K562 (cell line): Measurements from ENCODE around the gene POLR3GL. TPM values are rescaled to one million over a fixed set of nuclear protein-coding genes. Genes with fewer than 3 reads are reported as not detected.

Source experiments
- BCOR ChIP-seq: fragments of 450-650 bp; IDR thresholded peaks from 2 replicates; pipeline ENCODE4 v1.6.1; 2016
- GATAD2A ChIP-seq: fragments of 450-650 bp; IDR thresholded peaks from 2 replicates; pipeline ENCODE4 v1.6.1; 2017
- GTF2E2 ChIP-seq: fragments of 200-800 bp; sonication (Bioruptor generic); IDR thresholded peaks from 2 replicates; pipeline ENCODE4 v1.6.1; 2016; ENCODE audit warnings: missing genetic modification characterization, missing compliant biosample characterization
- JUND ChIP-seq, 2 experiments: IDR thresholded peaks; 2 replicates in 1 of 2; 3 replicates in 1 of 2; pipeline ENCODE4 v1.6.1; 2011; ENCODE audit warnings: borderline replicate concordance in 2 of 2, low read depth in 2 of 2, low read length in 2 of 2, improper control_type of control experiment in 1 of 2, missing biosample characterization in 1 of 2, missing genetic modification characterization in 1 of 2, missing genetic modification reagents in 1 of 2
- KDM1A ChIP-seq, 2 experiments: fragments of 450-650 bp; IDR thresholded peaks; 2 replicates each; pipeline ENCODE4 v1.6.1; 2016; ENCODE audit warnings: mild to moderate bottlenecking in 2 of 2
- NFE2 ChIP-seq: IDR thresholded peaks from 2 replicates; pipeline ENCODE4 v1.6.1; 2014; ENCODE audit warnings: antibody characterized with exemption, low read depth
- ZNF175 ChIP-seq: fragments of 200-800 bp; sonication (Bioruptor generic); IDR thresholded peaks from 2 replicates; pipeline ENCODE4 v1.6.1; 2016; ENCODE audit warnings: low read depth, mild to moderate bottlenecking, missing genetic modification characterization, missing compliant biosample characterization
- ZNF184 ChIP-seq: sonication (generic); formaldehyde crosslinking; IDR thresholded peaks from 2 replicates; pipeline ENCODE4 v1.5.0; 2020; ENCODE audit warnings: missing genetic modification reagents
- ZNF24 ChIP-seq: fragments of 450-650 bp; IDR thresholded peaks from 2 replicates; pipeline ENCODE4 v1.6.1; 2016
- polyA plus RNA-seq, 8 experiments: library from polyadenylated mRNA; depleted of rRNA in 4 of 8; stranded (reverse) in 5 of 8; unstranded in 3 of 8; fragments of >200 nt; fragmentation: Nextera tagmentation in 2 of 8; fragmentation: Illumina TruSeq in 1 of 8; extraction: Ambion mirVana in 2 of 8; extraction: Trizol in 1 of 8; gene quantifications; 2 replicates each; pipeline versions ENCODE4 v1.2.1 to v1.2.3, GENCODE V29; 2011 to 2014; ENCODE audit warnings: inconsistent platforms in 1 of 8, missing spikeins in 1 of 8
- total RNA-seq, 7 experiments: library from RNA; depleted of rRNA in 6 of 7; stranded (reverse); fragments of >200 nt in 6 of 7; fragmentation: Illumina TruSeq in 2 of 7; extraction: Trizol in 2 of 7; gene quantifications; 2 replicates each; pipeline versions ENCODE4 v1.2.1 to v1.2.3, GENCODE V29; 2011 to 2021; ENCODE audit warnings: low replicate concordance in 1 of 7
- TF ChIP-seq, protein P1 (sequence below): fragments of 450-650 bp; IDR thresholded peaks from 2 replicates; pipeline ENCODE4 v1.6.1; 2016; ENCODE audit warnings: mild to moderate bottlenecking, moderate library complexity

Gene POLR3GL
- total and polyA plus RNA-seq, 9 of the 15 experiments (the other 6 are each of a cell fraction or from before 2014, with no cell fraction given) = 14.6 to 48.4 (median 38.2) TPM

DNA sequence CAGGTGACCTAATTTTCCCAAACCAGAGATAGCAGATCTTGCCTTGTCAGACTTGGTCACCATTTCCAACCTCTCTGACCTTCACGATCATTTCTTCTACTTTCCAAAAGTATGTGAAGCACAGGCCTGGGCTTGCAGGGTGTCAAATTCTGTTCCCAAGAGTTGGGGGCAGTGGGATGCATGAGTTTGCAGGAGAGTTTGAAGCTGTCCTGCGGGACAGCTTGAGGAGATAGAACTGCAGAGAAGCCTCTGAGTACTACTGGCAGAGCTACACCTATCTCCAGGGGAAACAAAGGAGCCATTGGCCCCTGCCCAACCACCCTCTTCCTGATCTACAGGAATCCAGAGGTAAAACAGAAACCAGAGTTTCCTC lies 20.6 kb downstream of the POLR3GL start (continued):
- TF ChIP-seq KDM1A (IDR thresholded peaks at IDR 0.05) = no peak
- 0 out of 2 replicates have a peak, but pooled peaks have one; percentile 5 for TF ChIP-seq BCOR
- 0 out of 2 replicates have a peak, but pooled peaks have one; percentile 18 for TF ChIP-seq GTF2E2 (tag)
- no peak for TF ChIP-seq JUND (IDR thresholded peaks at IDR 0.05; ENCODE audit: borderline replicate concordance, low read depth, low read length)
- TF ChIP-seq JUND (tag; IDR thresholded peaks at IDR 0.05; ENCODE audit: borderline replicate concordance, low read depth, low read length) = peak; percentile 22; the same call in 1 of the 3 replicates
- TF ChIP-seq, protein P1, sequence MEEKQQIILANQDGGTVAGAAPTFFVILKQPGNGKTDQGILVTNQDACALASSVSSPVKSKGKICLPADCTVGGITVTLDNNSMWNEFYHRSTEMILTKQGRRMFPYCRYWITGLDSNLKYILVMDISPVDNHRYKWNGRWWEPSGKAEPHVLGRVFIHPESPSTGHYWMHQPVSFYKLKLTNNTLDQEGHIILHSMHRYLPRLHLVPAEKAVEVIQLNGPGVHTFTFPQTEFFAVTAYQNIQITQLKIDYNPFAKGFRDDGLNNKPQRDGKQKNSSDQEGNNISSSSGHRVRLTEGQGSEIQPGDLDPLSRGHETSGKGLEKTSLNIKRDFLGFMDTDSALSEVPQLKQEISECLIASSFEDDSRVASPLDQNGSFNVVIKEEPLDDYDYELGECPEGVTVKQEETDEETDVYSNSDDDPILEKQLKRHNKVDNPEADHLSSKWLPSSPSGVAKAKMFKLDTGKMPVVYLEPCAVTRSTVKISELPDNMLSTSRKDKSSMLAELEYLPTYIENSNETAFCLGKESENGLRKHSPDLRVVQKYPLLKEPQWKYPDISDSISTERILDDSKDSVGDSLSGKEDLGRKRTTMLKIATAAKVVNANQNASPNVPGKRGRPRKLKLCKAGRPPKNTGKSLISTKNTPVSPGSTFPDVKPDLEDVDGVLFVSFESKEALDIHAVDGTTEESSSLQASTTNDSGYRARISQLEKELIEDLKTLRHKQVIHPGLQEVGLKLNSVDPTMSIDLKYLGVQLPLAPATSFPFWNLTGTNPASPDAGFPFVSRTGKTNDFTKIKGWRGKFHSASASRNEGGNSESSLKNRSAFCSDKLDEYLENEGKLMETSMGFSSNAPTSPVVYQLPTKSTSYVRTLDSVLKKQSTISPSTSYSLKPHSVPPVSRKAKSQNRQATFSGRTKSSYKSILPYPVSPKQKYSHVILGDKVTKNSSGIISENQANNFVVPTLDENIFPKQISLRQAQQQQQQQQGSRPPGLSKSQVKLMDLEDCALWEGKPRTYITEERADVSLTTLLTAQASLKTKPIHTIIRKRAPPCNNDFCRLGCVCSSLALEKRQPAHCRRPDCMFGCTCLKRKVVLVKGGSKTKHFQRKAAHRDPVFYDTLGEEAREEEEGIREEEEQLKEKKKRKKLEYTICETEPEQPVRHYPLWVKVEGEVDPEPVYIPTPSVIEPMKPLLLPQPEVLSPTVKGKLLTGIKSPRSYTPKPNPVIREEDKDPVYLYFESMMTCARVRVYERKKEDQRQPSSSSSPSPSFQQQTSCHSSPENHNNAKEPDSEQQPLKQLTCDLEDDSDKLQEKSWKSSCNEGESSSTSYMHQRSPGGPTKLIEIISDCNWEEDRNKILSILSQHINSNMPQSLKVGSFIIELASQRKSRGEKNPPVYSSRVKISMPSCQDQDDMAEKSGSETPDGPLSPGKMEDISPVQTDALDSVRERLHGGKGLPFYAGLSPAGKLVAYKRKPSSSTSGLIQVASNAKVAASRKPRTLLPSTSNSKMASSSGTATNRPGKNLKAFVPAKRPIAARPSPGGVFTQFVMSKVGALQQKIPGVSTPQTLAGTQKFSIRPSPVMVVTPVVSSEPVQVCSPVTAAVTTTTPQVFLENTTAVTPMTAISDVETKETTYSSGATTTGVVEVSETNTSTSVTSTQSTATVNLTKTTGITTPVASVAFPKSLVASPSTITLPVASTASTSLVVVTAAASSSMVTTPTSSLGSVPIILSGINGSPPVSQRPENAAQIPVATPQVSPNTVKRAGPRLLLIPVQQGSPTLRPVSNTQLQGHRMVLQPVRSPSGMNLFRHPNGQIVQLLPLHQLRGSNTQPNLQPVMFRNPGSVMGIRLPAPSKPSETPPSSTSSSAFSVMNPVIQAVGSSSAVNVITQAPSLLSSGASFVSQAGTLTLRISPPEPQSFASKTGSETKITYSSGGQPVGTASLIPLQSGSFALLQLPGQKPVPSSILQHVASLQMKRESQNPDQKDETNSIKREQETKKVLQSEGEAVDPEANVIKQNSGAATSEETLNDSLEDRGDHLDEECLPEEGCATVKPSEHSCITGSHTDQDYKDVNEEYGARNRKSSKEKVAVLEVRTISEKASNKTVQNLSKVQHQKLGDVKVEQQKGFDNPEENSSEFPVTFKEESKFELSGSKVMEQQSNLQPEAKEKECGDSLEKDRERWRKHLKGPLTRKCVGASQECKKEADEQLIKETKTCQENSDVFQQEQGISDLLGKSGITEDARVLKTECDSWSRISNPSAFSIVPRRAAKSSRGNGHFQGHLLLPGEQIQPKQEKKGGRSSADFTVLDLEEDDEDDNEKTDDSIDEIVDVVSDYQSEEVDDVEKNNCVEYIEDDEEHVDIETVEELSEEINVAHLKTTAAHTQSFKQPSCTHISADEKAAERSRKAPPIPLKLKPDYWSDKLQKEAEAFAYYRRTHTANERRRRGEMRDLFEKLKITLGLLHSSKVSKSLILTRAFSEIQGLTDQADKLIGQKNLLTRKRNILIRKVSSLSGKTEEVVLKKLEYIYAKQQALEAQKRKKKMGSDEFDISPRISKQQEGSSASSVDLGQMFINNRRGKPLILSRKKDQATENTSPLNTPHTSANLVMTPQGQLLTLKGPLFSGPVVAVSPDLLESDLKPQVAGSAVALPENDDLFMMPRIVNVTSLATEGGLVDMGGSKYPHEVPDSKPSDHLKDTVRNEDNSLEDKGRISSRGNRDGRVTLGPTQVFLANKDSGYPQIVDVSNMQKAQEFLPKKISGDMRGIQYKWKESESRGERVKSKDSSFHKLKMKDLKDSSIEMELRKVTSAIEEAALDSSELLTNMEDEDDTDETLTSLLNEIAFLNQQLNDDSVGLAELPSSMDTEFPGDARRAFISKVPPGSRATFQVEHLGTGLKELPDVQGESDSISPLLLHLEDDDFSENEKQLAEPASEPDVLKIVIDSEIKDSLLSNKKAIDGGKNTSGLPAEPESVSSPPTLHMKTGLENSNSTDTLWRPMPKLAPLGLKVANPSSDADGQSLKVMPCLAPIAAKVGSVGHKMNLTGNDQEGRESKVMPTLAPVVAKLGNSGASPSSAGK = no peak
- peak; percentile 52; the same call in 1 of the 2 replicates for TF ChIP-seq GATAD2A
- TF ChIP-seq NFE2 = 0 out of 2 replicates have a peak, but pooled peaks have one; percentile 39
- no peak for TF ChIP-seq ZNF175
- TF ChIP-seq ZNF184 = no peak
- 0 out of 2 replicates have a peak, but pooled peaks have one; percentile 26 for TF ChIP-seq ZNF24
